IPS-18c (cell line): ENCODE results near the gene SATB2.

Source experiments
- H3K4me3 ChIP-seq: 2 replicates; pipeline ENCODE4 v1.7.0; 2013; ENCODE audit warnings: low read depth, mild to moderate bottlenecking, low read length, moderate library complexity; ENCODE audit not compliant: insufficient read depth
- H3K9me3 ChIP-seq: one replicate; pipeline ENCODE4 v1.6.1; 2013; ENCODE audit warnings: mild to moderate bottlenecking, low read length, moderate library complexity; ENCODE audit not compliant: control insufficient read depth, insufficient read depth

Gene SATB2

GRCh38 chr2:199322151-199322550 is 135.6 kb downstream of the SATB2 start:
- no peaks in the 10 kb centered on the region for H3K9me3 ChIP-seq

DNA sequence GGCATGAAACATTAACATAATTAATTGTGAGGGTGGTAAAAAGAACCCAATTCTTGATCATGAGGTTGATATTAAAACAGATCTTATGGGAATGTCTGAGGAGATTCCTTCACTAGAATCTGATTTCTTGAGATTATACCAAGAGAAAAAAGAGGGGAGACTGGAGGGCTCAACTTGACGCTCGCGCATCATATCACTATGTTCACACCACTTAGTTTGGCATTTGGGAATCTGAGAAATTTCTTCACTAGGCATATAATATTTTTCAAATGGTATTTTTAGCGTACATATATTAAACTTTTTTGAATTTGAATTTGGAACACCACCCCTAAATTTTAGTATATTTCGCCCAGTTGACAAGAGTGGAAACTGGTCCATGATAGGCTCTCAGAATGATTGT is 140.1 kb downstream of the SATB2 start:
- no peak overlapping the region for H3K4me3 ChIP-seq
- no peaks in the 10 kb centered on the region for H3K9me3 ChIP-seq

More at GRCh38 chr2:199322151-199322550, 135.6 kb downstream of the SATB2 start:
- no peak overlapping the region for H3K4me3 ChIP-seq

GRCh38 chr2:199316851-199317250 is 140.9 kb downstream of the SATB2 start:
- no peak overlapping the region for H3K4me3 ChIP-seq
- H3K9me3 ChIP-seq, result no peaks in the 10 kb centered on the region

GRCh38 chr2:199315299-199316179 is 142.2 kb downstream of the SATB2 start:
- H3K9me3 ChIP-seq, result no peaks in the 10 kb centered on the region
- no peak overlapping the region for H3K4me3 ChIP-seq

DNA sequence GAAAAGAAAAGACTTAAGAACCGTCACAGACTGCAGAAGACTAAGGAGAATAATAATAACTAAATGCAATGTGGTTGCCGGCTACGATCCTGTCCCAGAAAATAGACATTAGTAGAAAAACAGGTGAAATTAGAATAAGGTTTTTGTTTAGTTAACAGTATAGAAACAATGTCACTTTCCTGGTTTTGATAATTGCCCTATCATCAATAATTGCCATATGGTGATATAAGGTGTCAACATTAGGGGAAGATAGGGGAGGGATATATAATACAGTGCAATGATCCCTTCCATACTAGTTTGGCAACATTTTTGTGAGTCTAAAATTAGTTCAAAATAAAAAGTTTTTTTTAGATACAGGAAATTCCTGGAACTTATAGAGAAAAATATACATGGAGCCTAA is 144.8 kb downstream of the SATB2 start:
- Histone ChIP-seq H3K4me3 (no peak overlapping the region), H3K9me3 (no peaks in the 10 kb centered on the region)

DNA sequence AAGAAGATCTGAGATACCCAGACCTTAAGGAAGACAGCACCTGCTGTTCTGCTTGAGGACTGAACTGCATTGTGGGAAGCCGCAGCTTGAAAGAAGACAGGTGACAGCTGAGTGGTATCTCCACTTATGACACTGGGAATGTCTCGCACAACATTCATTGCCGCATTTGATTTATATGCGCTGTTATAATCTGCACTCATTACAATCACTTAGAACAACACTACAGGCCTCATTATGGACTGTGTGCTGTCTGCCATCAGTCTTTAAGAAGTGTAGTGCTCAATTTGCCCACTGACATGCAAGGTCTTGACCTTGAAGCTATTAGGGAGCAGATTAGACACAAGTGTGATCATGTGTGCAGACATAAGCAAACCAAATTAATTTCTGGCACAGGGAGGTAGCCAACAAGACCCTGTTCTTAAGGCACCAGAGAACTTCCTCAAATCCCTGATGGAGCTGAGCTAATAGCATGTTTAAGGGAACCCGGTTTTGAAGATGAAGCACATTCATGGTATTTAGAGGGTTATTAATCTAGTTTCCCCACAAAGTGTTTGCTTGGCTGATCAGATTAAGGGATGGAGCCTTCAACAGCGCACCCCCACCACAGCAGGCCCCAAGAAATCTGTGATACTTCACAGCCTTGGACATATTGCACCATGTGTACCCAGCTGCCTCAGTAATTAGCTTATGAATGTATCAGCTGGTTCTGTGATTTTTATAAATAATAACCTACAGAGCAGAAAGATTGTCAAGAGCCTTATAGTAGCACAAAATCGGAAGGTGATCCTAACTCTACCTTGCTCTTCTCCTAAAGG is 146.8 kb downstream of the SATB2 start:
- Histone ChIP-seq H3K9me3 (no peaks in the 10 kb centered on the region), H3K4me3 (no peak overlapping the region)

- no peak overlapping the region for H3K4me3 ChIP-seq
- no peaks in the 10 kb centered on the region for H3K9me3 ChIP-seq
These were observed 147.8 kb downstream of the SATB2 start for GRCh38 chr2:199309973-199310372.

- no peak overlapping the region for H3K4me3 ChIP-seq
These were observed 148.3 kb downstream of the SATB2 start for GRCh38 chr2:199309411-199309810.

GRCh38 chr2:199308567-199308966 is 149.2 kb downstream of the SATB2 start:
- no peaks in the 10 kb centered on the region for H3K9me3 ChIP-seq

More at GRCh38 chr2:199309411-199309810, 148.3 kb downstream of the SATB2 start:
- H3K9me3 ChIP-seq, result no peaks in the 10 kb centered on the region

GRCh38 chr2:199307461-199307860 is 150.3 kb downstream of the SATB2 start:
- H3K4me3 ChIP-seq, result no peak overlapping the region

More at GRCh38 chr2:199308567-199308966, 149.2 kb downstream of the SATB2 start:
- H3K4me3 ChIP-seq, result no peak overlapping the region

GRCh38 chr2:199306116-199306515 is 151.6 kb downstream of the SATB2 start:
- no peak overlapping the region for H3K4me3 ChIP-seq

More at GRCh38 chr2:199307461-199307860, 150.3 kb downstream of the SATB2 start:
- no peaks in the 10 kb centered on the region for H3K9me3 ChIP-seq

DNA sequence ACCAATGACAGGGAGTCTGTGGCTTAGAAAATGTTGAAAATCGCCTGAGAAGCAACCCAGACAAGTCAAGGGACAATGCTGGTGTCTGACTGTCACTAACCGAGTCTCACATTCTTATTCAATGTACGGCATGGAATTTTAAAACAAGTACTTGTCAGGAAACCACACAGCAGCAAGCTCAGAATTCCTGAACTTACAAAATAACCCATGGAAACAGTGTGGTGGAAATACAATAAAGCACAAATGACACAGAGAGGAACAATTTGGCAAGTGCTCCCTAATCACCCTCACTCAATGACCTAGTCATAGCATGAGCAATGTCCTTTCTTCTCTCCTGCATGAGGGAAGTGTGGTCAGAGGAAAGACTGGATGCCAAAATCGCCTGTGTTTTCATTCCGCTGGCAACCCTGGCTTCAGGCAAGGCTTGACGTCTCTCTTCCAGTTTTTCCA is 154.0 kb downstream of the SATB2 start:
- Histone ChIP-seq H3K9me3 (no peaks in the 10 kb centered on the region), H3K4me3 (no peak overlapping the region)

More at GRCh38 chr2:199306116-199306515, 151.6 kb downstream of the SATB2 start:
- H3K9me3 ChIP-seq, result no peaks in the 10 kb centered on the region

DNA sequence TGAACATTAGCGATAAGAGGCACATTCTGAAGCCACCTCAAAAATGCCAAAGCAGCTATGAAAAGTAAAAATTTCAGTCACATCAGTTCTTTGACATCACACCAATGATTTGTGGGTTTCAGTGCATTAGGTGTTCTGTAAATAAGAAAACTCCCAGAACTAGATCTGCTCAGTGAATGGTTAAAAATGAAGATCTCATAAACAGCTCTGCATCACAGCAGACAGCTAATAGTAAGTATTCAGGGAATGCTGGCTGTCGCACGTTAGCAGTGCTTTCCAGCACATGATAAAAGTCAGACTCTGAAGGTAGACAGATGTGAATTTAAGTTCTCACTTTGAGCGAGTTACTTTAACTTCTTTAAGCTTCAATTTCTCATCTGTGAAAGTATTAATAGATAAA is 154.9 kb downstream of the SATB2 start:
- Histone ChIP-seq H3K9me3 (no peaks in the 10 kb centered on the region), H3K4me3 (no peak overlapping the region)

DNA sequence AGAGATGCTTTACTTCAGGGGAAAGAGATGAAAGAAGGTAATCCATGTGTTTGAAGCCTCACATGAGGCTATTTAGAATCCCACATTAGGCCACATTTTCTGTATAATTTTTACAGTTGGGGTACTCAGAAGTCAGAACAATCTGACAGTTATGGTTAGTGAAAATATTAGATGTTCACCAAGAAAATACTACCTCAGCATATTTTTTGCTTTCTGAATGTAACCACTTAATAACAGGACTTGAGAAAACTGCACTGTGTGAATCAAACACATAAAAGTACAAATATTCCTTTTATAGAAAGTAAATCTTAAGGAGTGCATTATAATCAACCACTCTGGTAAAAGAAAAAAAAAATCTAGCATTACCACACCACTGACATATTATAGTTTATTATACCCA is 169.3 kb downstream of the SATB2 start:
- H3K4me3 ChIP-seq, result no peak overlapping the region

DNA sequence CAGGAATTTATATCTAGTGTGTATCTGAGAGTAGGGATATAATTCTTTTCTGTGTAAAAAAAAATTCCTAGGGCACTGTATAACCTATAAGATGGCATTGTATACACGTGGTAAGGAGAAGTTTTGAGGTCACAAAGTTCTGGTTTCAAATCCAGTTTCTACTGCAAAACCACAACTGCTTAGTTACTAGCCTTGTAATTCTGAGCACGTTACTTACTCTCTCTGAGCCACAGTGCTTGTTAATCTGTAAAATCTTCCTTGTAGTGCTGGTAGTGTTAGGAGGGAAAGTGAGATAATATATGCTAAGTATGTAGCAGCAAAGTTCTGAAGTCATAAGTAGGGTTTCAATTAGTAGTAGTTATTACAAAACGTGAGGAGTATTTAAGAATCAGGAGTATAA is 175.4 kb downstream of the SATB2 start:
- no peak overlapping the region for H3K4me3 ChIP-seq
- no peaks in the 10 kb centered on the region for H3K9me3 ChIP-seq

More for the DNA sequence above, 169.3 kb downstream of the SATB2 start:
- no peaks in the 10 kb centered on the region for H3K9me3 ChIP-seq

GRCh38 chr2:199279146-199279545 is 178.6 kb downstream of the SATB2 start:
- H3K9me3 ChIP-seq, result no peaks in the 10 kb centered on the region
- no peak overlapping the region for H3K4me3 ChIP-seq

DNA sequence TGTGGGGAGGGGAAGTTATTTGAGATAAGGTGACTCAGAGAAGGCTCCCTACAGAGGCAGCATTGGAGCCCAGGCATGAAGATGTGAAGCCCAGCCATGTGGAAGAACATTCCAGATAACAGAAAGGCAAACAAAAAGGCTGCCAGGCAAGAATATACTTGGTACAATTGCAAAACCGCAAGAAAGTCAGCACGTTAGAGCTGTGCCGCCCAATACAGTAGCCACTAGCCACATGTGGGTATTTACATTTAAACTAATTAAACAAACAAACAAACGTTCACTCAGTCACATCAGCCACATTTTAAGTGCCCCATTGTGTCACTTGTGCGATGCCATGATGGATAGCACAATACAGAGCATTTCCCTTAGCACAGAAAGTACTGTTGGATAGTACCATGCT is 179.6 kb downstream of the SATB2 start:
- H3K4me3 ChIP-seq, result no peak overlapping the region
- no peaks in the 10 kb centered on the region for H3K9me3 ChIP-seq

DNA sequence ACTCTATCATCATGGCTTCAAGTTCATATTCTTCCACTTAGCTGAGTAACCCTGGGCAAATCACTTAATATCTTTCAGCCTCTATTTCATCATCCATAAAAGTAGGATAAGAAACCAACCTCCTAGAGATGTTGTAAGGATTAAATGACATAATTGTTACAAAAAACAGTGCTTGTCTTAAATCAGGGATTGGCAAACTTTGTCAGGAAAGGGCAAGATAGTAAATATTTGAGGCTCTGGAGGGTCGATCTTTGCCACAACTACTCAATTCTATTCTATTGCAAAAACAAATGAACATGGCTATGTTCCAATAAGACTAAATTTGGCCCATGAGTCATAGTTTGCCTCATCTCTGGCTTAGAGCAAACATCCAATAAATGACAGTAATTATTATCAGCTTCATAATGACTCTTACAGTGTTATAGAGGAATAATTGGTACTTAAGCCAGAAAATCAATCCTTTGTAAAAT is 184.7 kb downstream of the SATB2 start:
- H3K9me3 ChIP-seq, result no peaks in the 10 kb centered on the region
- H3K4me3 ChIP-seq, result no peak overlapping the region
